Heart left ventricle (tissue), 13 donors: ENCODE data around the gene PARD6G.

Source experiments
- CTCF ChIP-seq, 12 donors: fragments of 200-600 bp; sonication (generic) in 4 of 12; IDR thresholded peaks; one replicate each; pipeline versions ENCODE4 v1.5.0 to v1.8.0; 2018 to 2022; ENCODE audit warnings: antibody characterized with exemption in 12 of 12, mild to moderate bottlenecking in 5 of 12
- POLR2A ChIP-seq, 2 donors: fragments of 450-650 bp; IDR thresholded peaks; one replicate each; pipeline ENCODE4 v1.6.1; 2017; ENCODE audit warnings: antibody characterized with exemption in 2 of 2, mild to moderate bottlenecking in 2 of 2, moderate library complexity in 2 of 2
- donor health status: ischemic (EF 13 %, LVEDD 7.1; RV severe dilation, severe dysfunction).
- donor health status: DM: no; HTN: yes; CAD: no.
- donor health status: DM: no; HTN: no; CAD: no.
- donor health status: ischemic (EF 25% LVEDD 6.9; RV normal size, moderate dysfunction).
- donor health status: ischemic (EF 25% LVEDD 5.7; RV mildly dilated, moderate dysfunction).
- donor health status: ischemic (EF 35%, LVEDD 5.7; RV mildly dilated, moderate dysfunction).
- donor health status: nonischemic (EF 11% LVEDD 7.7; RV severe dilation, severe dysfunction).
- donor health status: DM: yes; HTN: yes; CAD: no.
- donor health status: PGD.
- donor health status: ischemic (EF 29% LVEDD 5.4; RV normal size, mild dysfunction).
- donor health status: nonischemic (EF 23%, LVEDD 6.1; RV moderate dilation, normal function).

GRCh38 chr18:80136679-80137078 lies 110.6 kb downstream of the PARD6G start:
- TF ChIP-seq POLR2A (IDR thresholded peaks at IDR 0.05), result no peak
- TF ChIP-seq CTCF (IDR thresholded peaks at IDR 0.05), result no peak
